ENCODE data around the gene CYP8B1. TPM values are rescaled to one million over a fixed set of nuclear protein-coding genes. Genes with fewer than 3 reads are reported as not detected.

CYP8B1 gene
- not detected in 2 replicates for total RNA-seq

DNA sequence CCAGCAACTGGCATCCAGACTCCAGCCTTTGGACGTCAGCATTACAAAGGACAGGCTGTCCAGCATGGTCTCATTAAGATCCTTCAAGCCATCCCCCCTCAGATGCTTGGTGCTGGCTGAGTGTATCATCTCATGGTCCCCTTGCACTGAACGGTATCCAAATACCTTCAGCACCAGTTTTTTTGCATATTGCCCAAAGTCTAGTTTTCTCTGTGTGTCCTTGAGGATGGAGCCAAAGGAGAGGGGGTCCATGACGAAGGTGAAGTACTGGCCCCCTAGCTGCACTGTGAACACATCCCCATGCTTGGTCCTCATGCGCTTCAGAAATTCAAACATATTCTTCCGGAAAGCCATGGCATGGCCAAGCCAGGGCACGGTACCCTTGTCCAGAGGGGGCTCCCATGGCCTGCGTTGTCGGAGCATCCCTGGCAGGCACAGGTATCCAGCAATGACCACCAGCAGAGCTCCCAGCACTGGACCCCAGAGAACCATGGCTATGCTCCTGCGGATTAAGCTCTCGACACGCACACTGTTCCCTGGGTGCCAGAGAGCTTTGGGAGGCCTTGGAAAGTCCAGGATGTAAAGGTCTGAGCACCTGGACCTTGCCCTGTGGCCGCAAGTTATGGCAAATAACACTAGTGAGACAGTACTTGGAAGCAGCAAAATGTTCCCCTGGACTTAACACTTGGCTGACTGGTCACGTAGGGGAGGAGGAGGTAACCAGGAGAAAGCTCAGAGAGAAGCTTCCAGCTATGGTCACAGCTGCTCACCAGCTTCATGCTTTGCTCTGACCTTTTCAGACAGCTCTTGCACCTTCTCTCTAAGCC lies at the start of gene CYP8B1:
CYP8B1 (minus strand) TSS at position 555 of the 827 bp plus-strand sequence; CDS start at position 492, 63 bp downstream.

DNA sequence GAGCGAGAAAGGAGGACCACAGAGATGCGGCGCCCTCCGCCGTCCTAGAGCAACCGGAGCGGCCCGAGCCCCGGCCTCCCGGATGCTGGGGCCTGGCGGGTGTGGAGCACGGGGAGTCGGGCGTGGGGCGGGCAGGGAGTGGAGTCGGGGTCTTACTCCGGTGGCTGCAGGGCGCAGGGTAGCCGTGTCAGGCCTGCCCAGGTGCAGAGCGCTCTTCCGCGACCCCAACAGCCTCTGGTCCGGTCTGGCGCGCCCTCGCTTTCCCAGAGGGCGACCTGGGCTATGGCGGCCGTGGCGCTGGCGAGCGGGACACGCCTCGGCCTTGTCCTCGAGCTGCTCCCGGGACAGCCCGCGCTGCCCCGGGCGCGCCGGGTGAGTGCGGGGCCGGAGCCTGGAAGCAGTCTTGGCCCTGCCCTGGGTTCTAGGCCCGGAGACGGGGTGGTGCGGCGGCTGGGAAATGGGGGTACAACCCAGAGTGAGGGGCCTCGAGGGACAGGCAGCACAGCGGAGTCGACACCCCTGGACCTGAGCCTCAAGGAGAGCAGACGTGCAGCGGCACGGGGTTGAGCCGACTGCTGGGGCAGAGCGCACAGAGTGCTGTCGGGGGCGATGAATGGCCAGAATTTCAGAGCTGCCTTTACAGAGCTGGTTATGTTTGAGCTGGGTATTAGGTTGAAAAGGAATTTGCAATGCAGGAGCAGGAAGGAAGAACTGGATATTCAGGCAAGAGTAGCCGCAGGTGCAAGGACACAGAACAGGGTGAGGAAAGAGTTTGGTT lies 30.6 kb upstream of the CYP8B1 start, which contains the start of gene ZNF662:
ZNF662 (plus strand) TSS at position 73 of the 778 bp plus-strand sequence. CDS start 1,973 bp downstream, outside the sequence.

Other genes starting within 250 kb of the CYP8B1 start
- 24.1 and 59.7 TPM in 2 replicates for gene ZBTB47, start 222.2 kb downstream of the CYP8B1 start, total RNA-seq
- gene KLHL40, start 190.3 kb downstream of the CYP8B1 start, total RNA-seq = not detected in 2 replicates
- not detected in 2 replicates for gene HHATL, start 173.1 kb downstream of the CYP8B1 start, total RNA-seq
- 0.29 and 1.2 TPM in 2 replicates for gene CCDC13, start 102.6 kb downstream of the CYP8B1 start, total RNA-seq
- 125 and 203 TPM in 2 replicates for gene HIGD1A, start 71.4 kb downstream of the CYP8B1 start, total RNA-seq
- gene ACKR2, start 66.4 kb downstream of the CYP8B1 start, total RNA-seq = 0.15 and 0.17 TPM in 2 replicates
- 2.3 and 2.8 TPM in 2 replicates for gene ZNF662, start 30.3 kb upstream of the CYP8B1 start, total RNA-seq
- 1.6 and 4.5 TPM in 2 replicates for gene GASK1A, start 103.4 kb upstream of the CYP8B1 start, total RNA-seq
- gene POMGNT2, start 230.2 kb upstream of the CYP8B1 start, total RNA-seq = 13.2 and 32.4 TPM in 2 replicates

Data from smooth muscle cell of trachea (primary cell).